ENCODE measurements around the gene GALNT17. TPM values are rescaled to one million over a fixed set of nuclear protein-coding genes. Genes with fewer than 3 reads are reported as not detected.

Gene GALNT17
- total RNA-seq, result not detected
- not detected for polyA plus RNA-seq

- Histone ChIP-seq H3K4me3 (ENCODE audit: low read length) (no peak within 1 kb of the TSS), H3K9me3 (ENCODE audit: low read length) (no peaks in the 10 kb centered on the region), H3K27ac (ENCODE audit: low read depth, low read length) (no peak within 1 kb of the TSS), H3K27me3 (ENCODE audit: insufficient read depth, low read length, poor library complexity, severe bottlenecking) (no peaks in the 10 kb centered on the region), H3K36me3 (ENCODE audit: insufficient read depth, low read length) (no peaks in the 10 kb centered on the region), H3K4me1 (ENCODE audit: insufficient read depth, low read length) (no peaks in the 10 kb centered on the region)
- DNase-seq, result no peak
- POLR2A ChIA-PET, result no interaction called here
- peaks cover 12 to 20% of the 10 kb centered on the region in 2 donors for H3K27me3 Mint-ChIP-seq
- H3K27ac Mint-ChIP-seq, result no peak within 1 kb of the TSS
- no peaks in the 10 kb centered on the region for H3K4me1 Mint-ChIP-seq
- H3K9me3 Mint-ChIP-seq, result peaks cover 0 to 19% (median 4%) of the 10 kb centered on the region in 5 donors
- H3K36me3 Mint-ChIP-seq, result no peaks in the 10 kb centered on the region
- CTCF ChIA-PET, result no interaction called here
- no peak within 1 kb of the TSS for H3K4me3 Mint-ChIP-seq
These were observed at the start of gene GALNT17 for GRCh38 chr7:71132127-71132376. GALNT17 (plus strand) TSS chr7:71132144.

DNA sequence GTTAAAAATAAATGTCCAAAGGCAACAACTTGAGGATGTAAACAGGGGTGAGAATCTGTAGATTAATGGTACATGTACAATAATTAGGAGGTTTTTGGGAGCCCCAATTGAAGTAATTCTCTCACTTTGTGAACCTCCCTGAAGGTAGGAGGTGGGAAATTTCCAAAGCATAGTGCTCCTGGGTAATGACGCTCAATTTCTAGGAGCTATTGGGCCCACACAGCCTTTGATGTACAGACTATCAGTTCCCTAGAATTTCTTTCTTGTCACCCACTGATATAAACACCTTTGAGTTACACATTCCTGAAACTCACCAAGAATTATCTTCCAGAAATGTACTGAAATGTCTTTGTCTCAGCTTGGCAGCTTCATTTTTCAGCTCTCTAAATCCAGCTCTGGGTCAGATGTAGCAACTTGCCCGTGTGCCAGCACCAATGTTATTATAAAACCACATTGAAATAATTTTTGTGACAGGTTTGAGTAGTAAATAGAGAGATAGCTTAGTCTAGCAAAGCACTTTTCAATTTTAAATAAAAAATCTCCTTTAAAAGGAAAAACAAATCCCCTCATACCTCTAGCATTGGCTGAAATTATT, 36.6 kb upstream of the GALNT17 start:
- H3K36me3 ChIP-seq (ENCODE audit: insufficient read depth, low read length), result no peaks in the 10 kb centered on the region
- ChIA-PET CTCF (no interaction called here), POLR2A (no interaction called here)
- H3K4me1 ChIP-seq (ENCODE audit: insufficient read depth, low read length), result no peaks in the 10 kb centered on the region
- no peaks in the 10 kb centered on the region for H3K27me3 ChIP-seq (ENCODE audit: insufficient read depth, low read length, poor library complexity, severe bottlenecking)
- peaks cover 3 to 33% (median 12%) of the 10 kb centered on the region in 5 donors for H3K9me3 Mint-ChIP-seq
- H3K4me3 ChIP-seq (ENCODE audit: low read length), result no peak overlapping the region
- no peak overlapping the region for H3K27ac Mint-ChIP-seq
- H3K27me3 Mint-ChIP-seq, result no peaks in the 10 kb centered on the region
- H3K4me3 Mint-ChIP-seq, result no peak overlapping the region
- peaks cover 0 to 1% (median 0%) of the 10 kb centered on the region in 3 donors for H3K36me3 Mint-ChIP-seq
- H3K4me1 Mint-ChIP-seq, result no peaks in the 10 kb centered on the region
- H3K27ac ChIP-seq (ENCODE audit: low read depth, low read length), result no peak overlapping the region
- DNase-seq, result no peak
- peaks cover 5% of the 10 kb centered on the region for H3K9me3 ChIP-seq (ENCODE audit: low read length)

DNA sequence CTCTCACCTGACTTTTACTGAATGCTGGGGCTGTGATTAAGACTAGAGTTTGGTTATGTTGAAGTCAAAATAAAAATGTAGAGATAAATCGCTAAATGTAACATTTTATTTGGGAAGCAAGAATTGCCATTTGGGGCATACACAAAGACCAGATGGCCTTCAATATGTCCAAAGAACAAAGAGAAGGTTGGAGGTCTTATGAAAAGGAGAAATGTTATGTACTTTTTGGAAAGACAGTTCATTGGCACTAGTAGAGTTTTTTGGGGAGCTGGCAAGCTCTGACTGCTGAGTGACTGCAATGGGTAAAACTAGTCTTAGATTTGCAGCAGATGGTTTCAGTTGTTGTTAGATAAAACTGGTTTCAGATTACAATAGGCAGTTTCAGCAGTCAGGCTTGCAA, 35.6 kb upstream of the GALNT17 start:
- Mint-ChIP-seq H3K36me3 (peaks cover 0 to 1% (median 0%) of the 10 kb centered on the region in 3 donors), H3K4me1 (no peaks in the 10 kb centered on the region)
- CTCF ChIA-PET, result no interaction called here

DNA sequence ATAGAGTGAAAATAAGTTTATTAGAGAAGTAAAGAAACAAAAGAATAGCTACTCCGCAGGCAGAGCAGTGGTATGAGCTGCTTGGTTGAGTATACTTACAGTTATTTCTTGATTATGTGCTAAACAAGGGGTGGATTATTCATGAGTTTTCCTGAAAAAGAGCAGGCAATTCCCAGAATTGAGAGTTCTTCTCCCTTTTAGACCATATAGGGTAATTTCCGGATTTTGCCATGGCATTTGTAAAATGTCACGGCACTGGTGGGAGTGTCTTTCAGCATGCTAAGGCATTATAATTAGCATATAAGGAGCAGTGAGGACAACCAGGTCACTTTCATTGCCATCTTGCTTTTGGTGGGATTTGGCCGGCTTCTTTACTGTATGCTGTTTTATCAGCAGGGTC, 25.7 kb upstream of the GALNT17 start:
- ChIA-PET CTCF (no interaction called here), POLR2A (no interaction called here)
- Mint-ChIP-seq H3K27me3 (no peaks in the 10 kb centered on the region), H3K27ac (no peak overlapping the region), H3K36me3 (no peaks in the 10 kb centered on the region), H3K4me1 (no peaks in the 10 kb centered on the region), H3K4me3 (no peak overlapping the region), H3K9me3 (peaks cover 3 to 12% (median 6%) of the 10 kb centered on the region in 5 donors)
- Histone ChIP-seq H3K27ac (ENCODE audit: low read depth, low read length) (no peak overlapping the region), H3K4me3 (ENCODE audit: low read length) (no peak overlapping the region), H3K36me3 (ENCODE audit: insufficient read depth, low read length) (no peaks in the 10 kb centered on the region), H3K9me3 (ENCODE audit: low read length) (no peaks in the 10 kb centered on the region), H3K27me3 (ENCODE audit: insufficient read depth, low read length, poor library complexity, severe bottlenecking) (no peaks in the 10 kb centered on the region), H3K4me1 (ENCODE audit: insufficient read depth, low read length) (no peaks in the 10 kb centered on the region)
- DNase-seq, result no peak

More for the DNA sequence above, 35.6 kb upstream of the GALNT17 start:
- DNase-seq, result no peak
- Mint-ChIP-seq H3K27ac (no peak overlapping the region), H3K4me3 (no peak overlapping the region), H3K27me3 (no peaks in the 10 kb centered on the region), H3K9me3 (peaks cover 3 to 37% (median 11%) of the 10 kb centered on the region in 5 donors)
- Histone ChIP-seq H3K27me3 (ENCODE audit: insufficient read depth, low read length, poor library complexity, severe bottlenecking) (no peaks in the 10 kb centered on the region), H3K9me3 (ENCODE audit: low read length) (peaks cover 5% of the 10 kb centered on the region), H3K4me3 (ENCODE audit: low read length) (no peak overlapping the region), H3K4me1 (ENCODE audit: insufficient read depth, low read length) (no peaks in the 10 kb centered on the region), H3K27ac (ENCODE audit: low read depth, low read length) (no peak overlapping the region), H3K36me3 (ENCODE audit: insufficient read depth, low read length) (no peaks in the 10 kb centered on the region)
- POLR2A ChIA-PET, result no interaction called here

DNA sequence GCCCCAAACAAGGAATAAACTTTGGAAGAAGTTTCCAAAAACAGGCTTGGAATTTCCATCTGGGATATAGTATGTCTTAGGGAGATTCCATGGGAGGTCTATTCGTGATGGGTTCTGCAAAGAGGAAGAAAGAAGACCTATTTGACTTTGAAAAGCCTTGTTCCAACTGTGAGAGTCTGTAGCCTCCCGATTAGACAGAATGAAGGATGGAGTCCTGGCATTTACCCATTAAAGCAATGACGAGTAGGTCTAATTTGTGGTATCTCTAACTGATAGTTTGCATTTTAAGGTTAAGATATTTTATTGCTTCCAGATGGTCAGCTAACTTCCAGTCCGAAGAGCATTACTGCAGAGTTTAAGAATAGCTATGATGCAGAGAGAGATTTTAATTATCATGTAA, 19.5 kb upstream of the GALNT17 start:
- peak overlapping the region in 1 of 8 donors; percentile 70 for H3K27ac Mint-ChIP-seq
- Histone ChIP-seq H3K9me3 (ENCODE audit: low read length) (no peaks in the 10 kb centered on the region), H3K27me3 (ENCODE audit: insufficient read depth, low read length, poor library complexity, severe bottlenecking) (no peaks in the 10 kb centered on the region), H3K4me3 (ENCODE audit: low read length) (no peak overlapping the region), H3K4me1 (ENCODE audit: insufficient read depth, low read length) (no peaks in the 10 kb centered on the region), H3K27ac (ENCODE audit: low read depth, low read length) (no peak overlapping the region), H3K36me3 (ENCODE audit: insufficient read depth, low read length) (no peaks in the 10 kb centered on the region)
- POLR2A ChIA-PET, result no interaction called here
- no peak overlapping the region for H3K4me3 Mint-ChIP-seq
- H3K9me3 Mint-ChIP-seq, result peaks cover 3 to 17% (median 8%) of the 10 kb centered on the region in 5 donors
- no peak for DNase-seq
- H3K36me3 Mint-ChIP-seq, result no peaks in the 10 kb centered on the region
- CTCF ChIA-PET, result no interaction called here
- H3K27me3 Mint-ChIP-seq, result no peaks in the 10 kb centered on the region
- no peaks in the 10 kb centered on the region for H3K4me1 Mint-ChIP-seq

DNA sequence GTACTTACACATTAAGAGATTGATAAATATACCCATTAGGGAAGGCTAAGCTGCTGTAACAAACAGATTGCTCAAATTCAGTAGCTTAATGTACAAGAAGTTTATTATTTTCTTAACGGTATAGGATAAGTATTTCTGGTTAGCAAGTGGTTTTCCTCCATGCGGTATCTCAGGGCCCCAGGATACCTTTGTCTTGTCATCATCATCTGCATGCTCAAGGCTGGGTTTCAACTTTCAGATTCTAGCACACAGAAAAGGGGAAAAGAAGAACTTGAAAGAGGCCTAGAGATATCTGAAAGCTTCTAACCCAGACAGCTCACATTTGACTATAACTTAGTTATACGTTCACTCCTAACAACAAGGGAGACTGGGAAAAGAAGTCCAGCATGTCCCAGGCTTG, 11.8 kb upstream of the GALNT17 start:
- Mint-ChIP-seq H3K4me1 (no peaks in the 10 kb centered on the region), H3K27ac (no peak overlapping the region), H3K9me3 (peaks cover 3 to 22% (median 9%) of the 10 kb centered on the region in 5 donors), H3K27me3 (no peaks in the 10 kb centered on the region), H3K36me3 (no peaks in the 10 kb centered on the region), H3K4me3 (no peak overlapping the region)
- H3K4me1 ChIP-seq (ENCODE audit: insufficient read depth, low read length), result no peaks in the 10 kb centered on the region
- ChIA-PET CTCF (no interaction called here), POLR2A (no interaction called here)
- H3K4me3 ChIP-seq (ENCODE audit: low read length), result no peak overlapping the region
- H3K27ac ChIP-seq (ENCODE audit: low read depth, low read length), result no peak overlapping the region
- no peaks in the 10 kb centered on the region for H3K27me3 ChIP-seq (ENCODE audit: insufficient read depth, low read length, poor library complexity, severe bottlenecking)
- no peaks in the 10 kb centered on the region for H3K36me3 ChIP-seq (ENCODE audit: insufficient read depth, low read length)
- no peaks in the 10 kb centered on the region for H3K9me3 ChIP-seq (ENCODE audit: low read length)
- DNase-seq, result no peak

DNA sequence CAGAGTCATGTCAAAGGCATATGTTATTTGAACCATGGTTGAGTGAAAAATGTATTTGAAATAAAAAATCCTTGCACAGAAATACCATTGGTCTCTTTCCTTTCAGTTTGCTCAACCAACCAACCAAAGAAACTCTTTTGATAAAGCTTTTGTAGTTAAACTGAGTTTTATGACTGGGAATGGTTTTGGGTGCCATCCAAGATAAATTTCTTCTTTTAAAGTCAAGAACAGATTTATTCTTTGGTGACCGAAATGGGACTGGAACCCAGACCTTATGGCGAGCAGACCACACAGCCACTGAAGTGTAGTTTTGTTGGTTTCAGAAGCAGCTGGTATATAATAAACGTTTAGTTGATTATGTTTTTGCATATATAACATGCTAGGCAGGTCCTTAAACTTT, 2.8 kb upstream of the GALNT17 start:
- Mint-ChIP-seq H3K4me3 (no peak overlapping the region), H3K36me3 (no peaks in the 10 kb centered on the region), H3K27me3 (peaks cover 12 to 20% of the 10 kb centered on the region in 2 donors), H3K4me1 (no peaks in the 10 kb centered on the region), H3K9me3 (peaks cover 4 to 17% (median 8%) of the 10 kb centered on the region in 5 donors), H3K27ac (no peak overlapping the region)
- Histone ChIP-seq H3K4me3 (ENCODE audit: low read length) (no peak overlapping the region), H3K27me3 (ENCODE audit: insufficient read depth, low read length, poor library complexity, severe bottlenecking) (no peaks in the 10 kb centered on the region), H3K4me1 (ENCODE audit: insufficient read depth, low read length) (no peaks in the 10 kb centered on the region), H3K9me3 (ENCODE audit: low read length) (no peaks in the 10 kb centered on the region), H3K27ac (ENCODE audit: low read depth, low read length) (no peak overlapping the region), H3K36me3 (ENCODE audit: insufficient read depth, low read length) (no peaks in the 10 kb centered on the region)
- ChIA-PET CTCF (no interaction called here), POLR2A (no interaction called here)
- no peak for DNase-seq

- Mint-ChIP-seq H3K9me3 (peaks cover 0 to 19% (median 10%) of the 10 kb centered on the region in 5 donors), H3K27me3 (peaks cover 12 to 20% of the 10 kb centered on the region in 2 donors), H3K36me3 (no peaks in the 10 kb centered on the region), H3K4me3 (no peak overlapping the region), H3K4me1 (no peaks in the 10 kb centered on the region), H3K27ac (no peak overlapping the region)
- no peak for DNase-seq
- no peaks in the 10 kb centered on the region for H3K9me3 ChIP-seq (ENCODE audit: low read length)
- POLR2A ChIA-PET, result no interaction called here
- no peak overlapping the region for H3K27ac ChIP-seq (ENCODE audit: low read depth, low read length)
- no peaks in the 10 kb centered on the region for H3K36me3 ChIP-seq (ENCODE audit: insufficient read depth, low read length)
- CTCF ChIA-PET, result no interaction called here
- no peaks in the 10 kb centered on the region for H3K4me1 ChIP-seq (ENCODE audit: insufficient read depth, low read length)
- H3K4me3 ChIP-seq (ENCODE audit: low read length), result no peak overlapping the region
- no peaks in the 10 kb centered on the region for H3K27me3 ChIP-seq (ENCODE audit: insufficient read depth, low read length, poor library complexity, severe bottlenecking)
These were observed 1.8 kb upstream of the GALNT17 start for GRCh38 chr7:71130031-71130679.

All from CD8-positive, alpha-beta memory T cell (primary cell).